ENCODE measurements around the gene FKBP7.
A peak's percentile ranks its signal among the peaks of the same experiment; 100 is the strongest.
"Not testable (repeated sequence)": the region's sequence is repeated elsewhere in the genome, so short reads cannot be mapped to it uniquely, and the experiment has no call there.

The FKBP7 gene

GRCh38 chr2:178449700-178450523 lies 28.5 kb downstream of the FKBP7 start:
- peak in 1 of 2 donors; percentile 17 for DNase-seq (ENCODE audit: low read depth in 2 of 2)

DNA sequence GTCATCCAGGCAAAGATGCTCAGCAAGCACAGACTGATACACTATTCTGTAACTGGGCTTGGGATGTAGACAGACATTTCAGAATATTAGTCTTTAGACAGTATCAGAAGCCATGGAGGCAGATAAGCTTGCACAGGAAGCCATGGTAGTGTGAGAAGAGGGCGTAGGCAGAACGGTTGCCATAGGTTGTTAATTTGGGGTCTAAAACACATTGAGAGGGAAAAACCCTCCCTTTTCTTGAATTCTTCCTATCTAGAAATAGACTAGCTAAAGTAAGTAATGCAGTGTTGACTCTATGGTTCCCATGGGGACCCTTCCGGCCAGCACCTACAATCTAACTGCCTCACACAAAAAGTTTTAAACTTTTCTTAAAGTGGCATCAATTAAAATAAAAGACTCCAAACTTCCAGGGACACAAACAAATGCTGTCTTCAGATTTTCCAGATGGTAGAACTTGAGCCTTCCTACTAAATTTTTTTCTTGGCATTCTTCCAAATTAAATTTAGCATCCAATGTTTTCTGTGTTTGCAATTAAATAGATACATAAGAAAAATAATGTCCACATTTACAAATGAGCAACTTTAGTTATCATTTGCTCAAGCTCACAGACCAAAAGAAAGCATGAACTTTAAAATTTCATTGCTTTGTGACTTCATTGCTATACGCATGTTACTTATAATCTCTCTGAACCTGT lies 29.3 kb downstream of the FKBP7 start:
- no peak for DNase-seq (ENCODE audit: low read depth in 2 of 2)

GRCh38 chr2:178441426-178441825 lies 37.0 kb downstream of the FKBP7 start:
- DNase-seq (ENCODE audit: low read depth in 2 of 2) = no peak

DNA sequence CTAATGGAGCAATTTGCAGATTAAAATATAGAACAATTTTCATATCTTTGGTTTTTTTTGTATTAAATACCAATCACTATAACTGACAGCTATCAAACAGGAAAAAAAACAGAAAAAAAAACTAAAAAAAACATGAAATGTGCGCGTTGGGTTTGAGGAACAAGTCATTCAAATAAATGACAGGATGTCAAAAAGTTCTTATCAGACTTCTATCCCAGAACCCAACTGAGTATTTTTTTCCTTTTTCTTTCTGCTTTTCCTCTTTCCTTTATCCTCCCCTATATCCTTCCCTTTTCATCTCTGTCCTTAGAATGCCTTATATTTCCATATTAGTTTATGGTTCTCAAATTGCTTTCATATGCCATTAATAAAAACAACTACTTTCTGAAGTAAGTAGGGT lies 41.7 kb downstream of the FKBP7 start:
- DNase-seq (ENCODE audit: low read depth in 2 of 2) = no peak

- no peak for DNase-seq (ENCODE audit: low read depth in 2 of 2)
These were observed 49.1 kb downstream of the FKBP7 start for GRCh38 chr2:178429336-178429735.

GRCh38 chr2:178428396-178428806 lies 50.0 kb downstream of the FKBP7 start:
- DNase-seq (ENCODE audit: low read depth in 2 of 2) = no peak

GRCh38 chr2:178427458-178427857 lies 50.9 kb downstream of the FKBP7 start:
- DNase-seq (ENCODE audit: low read depth in 2 of 2) = no peak

- DNase-seq (ENCODE audit: low read depth in 2 of 2) = no peak
These were observed 52.0 kb downstream of the FKBP7 start for GRCh38 chr2:178426388-178426787.

- DNase-seq (ENCODE audit: low read depth in 2 of 2) = no peak
These were observed 53.1 kb downstream of the FKBP7 start for GRCh38 chr2:178425255-178425827.

- DNase-seq (ENCODE audit: low read depth in 2 of 2) = not testable (repeated sequence)
These were observed 54.7 kb downstream of the FKBP7 start for GRCh38 chr2:178423746-178424145.

DNA sequence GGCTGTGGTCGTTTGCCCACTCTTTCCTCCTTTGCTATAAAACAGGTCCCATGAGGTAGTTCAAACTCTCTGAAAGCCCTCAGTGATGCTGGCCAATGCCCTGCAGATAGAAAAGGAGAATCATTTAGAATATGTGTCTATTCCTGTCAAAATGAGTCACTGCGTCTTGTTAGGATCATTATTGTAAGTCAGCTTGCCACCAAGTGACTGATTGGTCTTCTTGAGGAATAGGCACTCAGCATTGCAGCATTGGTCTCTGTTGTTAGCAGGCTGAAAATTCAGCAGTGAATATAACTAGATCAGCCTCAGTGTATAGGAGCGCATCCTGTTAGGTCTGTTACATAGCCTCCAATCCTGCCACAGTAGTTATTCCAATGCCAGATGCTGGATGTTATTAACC lies 56.3 kb downstream of the FKBP7 start:
- no peak for DNase-seq (ENCODE audit: low read depth in 2 of 2)

- DNase-seq (ENCODE audit: low read depth in 2 of 2) = no peak
These were observed 57.9 kb downstream of the FKBP7 start for GRCh38 chr2:178420463-178420999.

DNA sequence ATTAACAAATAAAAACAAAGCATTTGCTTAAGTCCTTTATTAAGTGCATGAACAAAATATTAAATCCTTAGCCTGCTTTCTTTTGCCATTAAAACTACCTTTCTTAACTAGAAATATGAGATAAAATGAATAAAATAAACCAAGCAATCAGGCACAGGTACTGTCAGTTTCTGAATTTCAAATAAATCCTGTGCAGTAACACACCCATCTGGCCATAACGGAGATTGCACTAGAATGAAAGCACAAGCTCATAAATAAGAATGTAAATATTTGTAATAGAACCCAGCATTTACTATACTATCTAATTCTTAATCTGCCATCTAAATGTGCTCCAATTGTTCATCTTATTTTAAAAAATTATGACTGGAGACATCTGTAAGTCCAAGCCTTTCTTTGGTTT lies 59.3 kb downstream of the FKBP7 start:
- DNase-seq (ENCODE audit: low read depth in 2 of 2) = no peak

GRCh38 chr2:178418426-178418825 lies 60.0 kb downstream of the FKBP7 start:
- DNase-seq (ENCODE audit: low read depth in 2 of 2) = no peak

DNA sequence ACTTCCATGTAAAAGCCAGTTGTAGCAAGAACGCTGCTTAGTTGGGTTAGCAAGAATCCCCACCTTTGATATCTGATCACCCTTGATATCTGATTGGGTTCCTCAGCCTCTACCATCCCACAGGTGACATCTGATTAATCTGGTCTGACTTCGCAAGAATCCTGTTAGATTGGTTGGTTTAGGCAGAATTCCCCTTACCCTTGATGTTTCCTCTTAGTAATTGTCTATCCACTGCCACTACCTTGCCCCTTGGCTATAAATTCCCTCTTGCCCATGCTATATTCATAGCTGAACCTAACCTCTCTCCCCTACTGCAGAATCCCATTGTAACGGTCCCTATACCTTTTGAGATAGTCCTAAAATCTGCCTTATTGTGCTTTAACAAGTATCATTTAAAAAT lies 60.5 kb downstream of the FKBP7 start:
- no peak for DNase-seq (ENCODE audit: low read depth in 2 of 2)

DNA sequence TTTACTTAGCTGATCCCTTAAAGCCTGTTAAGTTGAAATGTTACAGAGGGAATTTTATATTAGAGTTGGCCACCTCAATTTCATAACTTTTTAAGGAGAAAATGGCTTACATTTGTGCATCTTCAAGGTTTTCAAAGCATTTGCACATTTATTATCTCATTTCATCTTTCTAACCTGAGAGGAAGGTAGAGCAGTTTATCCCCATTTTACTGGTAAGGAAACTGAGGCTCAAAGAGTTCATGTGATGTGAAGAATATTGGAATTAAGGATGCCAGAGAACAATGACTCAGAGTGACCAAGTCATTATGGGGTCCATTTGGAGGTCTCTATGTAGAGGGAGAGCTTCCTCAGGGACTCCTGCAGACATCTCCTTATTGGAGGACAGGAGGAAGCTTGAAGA lies 62.4 kb downstream of the FKBP7 start:
- no peak for DNase-seq (ENCODE audit: low read depth in 2 of 2)

DNA sequence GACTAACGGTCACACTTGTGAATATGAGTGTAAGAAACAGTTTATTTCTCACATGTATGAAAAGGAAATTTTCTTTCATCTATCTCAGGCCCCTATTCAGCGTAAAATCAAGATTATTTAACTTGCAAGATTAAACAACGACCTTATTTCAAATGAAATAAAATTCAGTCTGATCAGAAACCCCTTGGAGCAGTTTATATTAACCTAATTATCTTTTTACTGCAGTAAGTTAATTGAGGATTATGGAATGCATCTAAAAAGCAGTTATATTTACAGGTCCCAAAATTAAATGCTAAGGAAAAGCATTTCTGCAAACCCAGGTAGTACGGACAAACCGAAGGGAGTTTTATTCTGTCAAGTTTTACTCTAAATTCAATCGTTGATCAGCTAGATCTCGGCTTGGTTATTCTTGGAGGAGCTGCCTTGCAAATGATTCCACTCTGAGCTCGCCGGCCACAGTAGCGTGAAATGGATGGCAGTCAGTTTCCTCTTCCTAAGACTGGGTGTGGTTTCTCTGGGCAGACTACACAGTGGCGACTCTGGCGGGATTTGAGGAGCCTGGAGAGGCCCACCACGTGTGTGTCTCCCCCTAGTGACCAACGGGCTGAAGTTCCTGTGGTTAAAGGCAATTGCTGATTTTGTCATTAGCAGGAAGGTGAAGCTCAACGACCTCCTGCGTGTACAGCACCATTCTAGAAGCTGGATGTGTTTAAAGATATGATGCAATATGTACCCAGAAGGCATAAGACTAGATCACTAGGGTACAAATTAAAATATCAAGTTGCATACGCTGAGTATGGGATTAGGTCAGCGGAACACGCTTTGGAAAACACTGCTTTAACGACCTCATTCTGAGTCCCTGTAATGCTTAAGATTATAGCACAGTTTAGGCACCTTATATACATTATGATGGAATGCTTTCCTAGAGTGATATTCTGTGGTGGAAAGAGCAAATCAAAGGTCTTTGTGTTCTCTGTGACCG lies 63.8 kb downstream of the FKBP7 start:
- peak; percentile 57 to 62 for DNase-seq (ENCODE audit: low read depth in 2 of 2)

Measured in stimulated activated CD8-positive, alpha-beta memory T cell treated with anti-CD3 and anti-CD28 coated beads, Interleukin-7, amount 100 ng/mL, for 4 hours (primary cell).